ENCODE measurements around the gene CFAP57.

CFAP57 gene

GRCh38 chr1:43225168-43225567 lies 53.0 kb downstream of the CFAP57 start:
- in situ Hi-C loops (cut with HindIII; ENCODE audit: low sequenced_read_pairs), result loop anchor here (25.0 kb wide), 2 partner anchors 187 to 712 kb away; partner anchors contain the start of genes ARTN and IPO13

GRCh38 chr1:43227143-43227764 lies 55.1 kb downstream of the CFAP57 start:
- in situ Hi-C loops (cut with HindIII; ENCODE audit: low sequenced_read_pairs), result loop anchor here (25.0 kb wide), 2 partner anchors 185 to 710 kb away; partner anchors contain the start of genes ARTN and IPO13

GRCh38 chr1:43229826-43230780 lies 58.0 kb downstream of the CFAP57 start:
- in situ Hi-C loops (cut with HindIII; ENCODE audit: low sequenced_read_pairs), result loop anchor here (25.0 kb wide), 2 partner anchors 182 to 707 kb away; partner anchors contain the start of genes ARTN and IPO13

GRCh38 chr1:43232074-43232473 lies 59.9 kb downstream of the CFAP57 start:
- in situ Hi-C loops (cut with HindIII; ENCODE audit: low sequenced_read_pairs), result loop anchor here (25.0 kb wide), 2 partner anchors 180 to 705 kb away; partner anchors contain the start of genes ARTN and IPO13

GRCh38 chr1:43232482-43232881 lies 60.4 kb downstream of the CFAP57 start:
- in situ Hi-C loops (cut with HindIII; ENCODE audit: low sequenced_read_pairs), result loop anchor here (25.0 kb wide), 2 partner anchors 180 to 705 kb away; partner anchors contain the start of genes ARTN and IPO13

- in situ Hi-C loops (cut with HindIII; ENCODE audit: low sequenced_read_pairs), result loop anchor here (25.0 kb wide), 2 partner anchors 179 to 704 kb away; partner anchors contain the start of genes ARTN and IPO13
Measured at GRCh38 chr1:43233631-43234030, 61.5 kb downstream of the CFAP57 start.

GRCh38 chr1:43234267-43234666 lies 62.1 kb downstream of the CFAP57 start:
- in situ Hi-C loops (cut with HindIII; ENCODE audit: low sequenced_read_pairs), result loop anchor here (25.0 kb wide), 2 partner anchors 178 to 703 kb away; partner anchors contain the start of genes ARTN and IPO13

- in situ Hi-C loops (cut with HindIII; ENCODE audit: low sequenced_read_pairs), result loop anchor here (5.0 to 25.0 kb wide), 3 partner anchors 52 to 702 kb away; partner anchors contain the start of genes ARTN, C1orf210 and IPO13
Measured at GRCh38 chr1:43235040-43235439, 62.9 kb downstream of the CFAP57 start.

GRCh38 chr1:43235451-43236121 lies 63.5 kb downstream of the CFAP57 start:
- in situ Hi-C loops (cut with HindIII; ENCODE audit: low sequenced_read_pairs), result loop anchor here (5.0 to 25.0 kb wide), 3 partner anchors 52 to 702 kb away; partner anchors contain the start of genes ARTN, C1orf210 and IPO13

- in situ Hi-C loops (cut with HindIII; ENCODE audit: low sequenced_read_pairs), result loop anchor here (5.0 to 25.0 kb wide), 3 partner anchors 50 to 700 kb away; partner anchors contain the start of genes ARTN, C1orf210 and IPO13
Measured at GRCh38 chr1:43237121-43237520, 65.0 kb downstream of the CFAP57 start.

GRCh38 chr1:43238085-43238484 lies 66.0 kb downstream of the CFAP57 start:
- in situ Hi-C loops (cut with HindIII; ENCODE audit: low sequenced_read_pairs), result loop anchor here (5.0 to 25.0 kb wide), 3 partner anchors 49 to 699 kb away; partner anchors contain the start of genes ARTN, C1orf210 and IPO13

- in situ Hi-C loops (cut with HindIII; ENCODE audit: low sequenced_read_pairs), result loop anchor here (5.0 to 25.0 kb wide), 3 partner anchors 48 to 698 kb away; partner anchors contain the start of genes ARTN, C1orf210 and IPO13
Measured at GRCh38 chr1:43238991-43239469, 66.9 kb downstream of the CFAP57 start.

GRCh38 chr1:43239484-43239883 lies 67.4 kb downstream of the CFAP57 start:
- in situ Hi-C loops (cut with HindIII; ENCODE audit: low sequenced_read_pairs), result loop anchor here (5.0 to 25.0 kb wide), 3 partner anchors 48 to 698 kb away; partner anchors contain the start of genes ARTN, C1orf210 and IPO13

- in situ Hi-C loops (cut with HindIII; ENCODE audit: low sequenced_read_pairs), result loop anchor here (25.0 kb wide), 2 partner anchors 171 to 696 kb away; partner anchors contain the start of genes ARTN and IPO13
Measured at GRCh38 chr1:43241413-43241836, 69.3 kb downstream of the CFAP57 start.

GRCh38 chr1:43243299-43243698 lies 71.2 kb downstream of the CFAP57 start:
- in situ Hi-C loops (cut with HindIII; ENCODE audit: low sequenced_read_pairs), result loop anchor here (25.0 kb wide), 2 partner anchors 169 to 694 kb away; partner anchors contain the start of genes ARTN and IPO13

GRCh38 chr1:43246466-43247213 lies 74.5 kb downstream of the CFAP57 start:
- in situ Hi-C loops (cut with HindIII; ENCODE audit: low sequenced_read_pairs), result loop anchor here (25.0 kb wide), 2 partner anchors 166 to 691 kb away; partner anchors contain the start of genes ARTN and IPO13

- in situ Hi-C loops (cut with HindIII; ENCODE audit: low sequenced_read_pairs), result loop anchor here (25.0 kb wide), 2 partner anchors 165 to 690 kb away; partner anchors contain the start of genes ARTN and IPO13
Measured at GRCh38 chr1:43247256-43247921, 75.3 kb downstream of the CFAP57 start.

GRCh38 chr1:43250351-43250761 lies 78.2 kb downstream of the CFAP57 start:
- in situ Hi-C loops (cut with HindIII; ENCODE audit: low sequenced_read_pairs), result no loop called here
